ENCODE measurements around the gene RNF4.
A peak's percentile ranks its signal among the peaks of the same experiment; 100 is the strongest.

RNF4 gene

DNA sequence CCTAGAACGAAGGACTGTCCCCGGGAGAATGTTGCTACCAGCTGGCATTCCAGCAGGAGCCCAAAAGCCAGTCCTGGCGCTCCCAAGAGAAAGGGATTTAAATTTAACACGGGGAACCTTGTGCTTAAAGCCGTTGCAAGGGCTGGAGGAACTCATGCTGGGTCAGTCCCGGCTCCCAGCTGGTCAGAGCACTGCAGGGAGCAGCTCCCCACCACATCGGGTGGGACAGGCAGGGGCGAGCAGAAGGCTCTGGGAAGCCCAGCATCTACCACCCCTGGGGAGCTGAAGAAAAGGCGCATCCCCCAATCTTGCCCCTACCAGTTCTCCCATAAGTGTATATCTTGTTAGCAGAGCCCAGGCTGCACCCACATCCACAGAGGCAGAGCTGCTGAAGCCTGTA lies 34.5 kb upstream of the RNF4 start:
- Histone ChIP-seq H3K4me3 (no peak overlapping the region), H3K9me3 (ENCODE audit: low read depth, low read length) (no peaks in the 10 kb centered on the region), H3K36me3 (ENCODE audit: insufficient read depth, low read length) (no peaks in the 10 kb centered on the region), H3K9ac (ENCODE audit: insufficient read length) (no peak overlapping the region), H3K27ac (no peak overlapping the region)
- no peak for DNase-seq (ENCODE audit: low read depth, low spot score)
- TF ChIP-seq FOXP2 (optimal IDR thresholded peaks at IDR 0.05; ENCODE audit: control extremely low read depth, extremely low read length, insufficient read depth) (no peak), POLR2AphosphoS5 (IDR thresholded peaks at IDR 0.05; ENCODE audit: borderline replicate concordance, low read depth, low read length) (no peak), EZH2 (IDR thresholded peaks at IDR 0.05) (no peak)

DNA sequence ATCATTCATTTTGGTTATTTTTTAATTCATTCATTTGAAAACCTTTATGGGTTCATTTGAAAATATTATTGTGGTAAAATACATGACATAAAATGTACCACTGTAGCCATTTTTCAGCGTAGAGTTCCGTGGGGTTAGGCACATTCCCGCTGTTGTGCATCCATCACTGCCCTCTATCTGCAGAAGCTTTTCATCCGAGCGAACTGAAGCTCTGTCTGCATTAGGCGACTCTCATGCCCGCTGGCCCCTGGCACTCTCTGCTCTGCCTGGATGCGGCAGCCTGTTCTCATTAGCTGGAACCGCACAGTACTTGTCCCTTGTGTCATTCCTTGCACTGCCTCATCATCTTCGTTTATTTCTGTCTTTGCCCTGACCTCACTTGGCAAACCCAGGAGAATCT lies 32.6 kb upstream of the RNF4 start:
- Histone ChIP-seq H3K9me3 (ENCODE audit: low read depth, low read length) (no peaks in the 10 kb centered on the region), H3K27ac (no peak overlapping the region), H3K9ac (ENCODE audit: insufficient read length) (no peak overlapping the region), H3K4me3 (no peak overlapping the region), H3K36me3 (ENCODE audit: insufficient read depth, low read length) (no peaks in the 10 kb centered on the region)
- TF ChIP-seq FOXP2 (optimal IDR thresholded peaks at IDR 0.05; ENCODE audit: control extremely low read depth, extremely low read length, insufficient read depth) = no peak
- no peak for TF ChIP-seq POLR2AphosphoS5 (IDR thresholded peaks at IDR 0.05; ENCODE audit: borderline replicate concordance, low read depth, low read length)
- no peak for TF ChIP-seq EZH2 (IDR thresholded peaks at IDR 0.05)
- no peak for DNase-seq (ENCODE audit: low read depth, low spot score)

DNA sequence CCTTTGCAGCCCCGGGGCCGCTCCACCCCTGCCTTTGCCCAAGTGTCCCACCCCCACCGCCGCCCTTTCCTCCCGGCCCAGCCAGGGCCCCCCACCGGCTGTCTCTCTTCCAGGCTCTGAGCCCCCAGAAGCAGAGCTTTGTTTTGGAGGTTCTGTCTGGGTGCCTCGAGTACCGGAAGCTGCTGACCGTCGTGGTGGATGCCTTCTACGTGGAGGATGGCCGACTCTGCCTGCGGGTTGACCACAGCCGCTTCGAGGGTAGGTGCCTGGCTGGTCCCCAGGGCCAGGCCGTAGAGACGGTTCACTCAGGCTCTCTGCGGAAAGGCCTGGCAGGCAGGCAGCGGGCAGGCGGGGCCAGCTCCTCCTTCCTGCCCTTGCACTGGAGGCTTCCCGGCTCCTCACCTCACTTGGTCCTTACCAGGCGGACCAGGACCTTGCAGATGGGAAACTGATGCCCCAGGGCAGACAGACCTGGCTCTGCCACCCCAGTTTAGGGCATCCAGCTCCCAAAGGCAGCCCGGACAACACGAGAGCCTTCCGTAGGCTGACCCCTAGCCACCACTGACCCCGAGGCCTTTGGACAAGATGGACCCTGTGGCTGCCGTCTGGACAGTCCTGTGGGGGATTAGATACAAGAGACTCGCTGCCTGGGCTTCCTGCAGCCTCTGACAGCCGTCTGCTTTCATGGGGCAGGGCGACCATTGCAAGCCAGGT lies 32.0 kb upstream of the RNF4 start:
- DNase-seq (ENCODE audit: low read depth, low spot score) = no peak
- Histone ChIP-seq H3K4me3 (no peak overlapping the region), H3K36me3 (ENCODE audit: insufficient read depth, low read length) (no peaks in the 10 kb centered on the region), H3K9ac (ENCODE audit: insufficient read length) (no peak overlapping the region), H3K9me3 (ENCODE audit: low read depth, low read length) (no peaks in the 10 kb centered on the region), H3K27ac (no peak overlapping the region)
- TF ChIP-seq EZH2 (IDR thresholded peaks at IDR 0.05) (no peak), FOXP2 (optimal IDR thresholded peaks at IDR 0.05; ENCODE audit: control extremely low read depth, extremely low read length, insufficient read depth) (no peak), POLR2AphosphoS5 (IDR thresholded peaks at IDR 0.05; ENCODE audit: borderline replicate concordance, low read depth, low read length) (no peak)

DNA sequence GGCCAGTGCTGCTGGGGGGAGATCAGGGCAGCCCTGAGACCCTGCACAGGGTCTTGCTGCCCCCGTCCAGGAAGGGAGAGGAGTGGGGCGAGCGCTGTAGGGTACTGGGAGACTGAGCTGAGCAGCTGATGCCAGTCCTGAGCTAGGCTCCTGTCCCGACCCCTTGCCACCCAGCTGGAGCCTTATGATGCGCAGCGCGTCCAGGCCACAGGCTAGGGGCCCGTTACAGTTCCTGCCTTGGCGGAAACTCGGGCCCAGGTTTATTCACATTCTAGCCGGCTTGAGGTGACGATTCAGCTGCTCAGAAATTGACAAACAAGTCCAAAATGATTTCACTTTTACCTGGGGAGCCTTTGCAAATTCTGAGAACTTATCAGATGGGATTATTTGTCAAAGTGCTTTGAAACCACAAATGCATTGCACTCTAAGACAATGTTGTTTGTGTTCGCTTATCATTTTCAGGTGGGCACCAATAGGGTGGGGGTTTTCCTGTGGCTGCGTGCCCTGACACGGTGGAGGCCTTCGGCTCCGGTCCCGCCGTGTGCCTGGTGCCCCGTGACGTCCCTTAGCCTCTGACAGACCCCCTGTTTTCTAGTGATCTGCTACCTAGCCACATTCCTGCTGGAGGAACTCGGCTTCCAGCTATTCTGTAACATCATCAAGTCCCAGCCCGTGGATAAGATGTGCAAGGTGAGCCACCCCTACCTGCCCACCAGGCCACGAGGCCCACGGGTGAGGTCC lies 31.3 kb upstream of the RNF4 start:
- no peak overlapping the region for H3K27ac ChIP-seq
- H3K9me3 ChIP-seq (ENCODE audit: low read depth, low read length) = no peaks in the 10 kb centered on the region
- H3K36me3 ChIP-seq (ENCODE audit: insufficient read depth, low read length) = no peaks in the 10 kb centered on the region
- no peak for DNase-seq (ENCODE audit: low read depth, low spot score)
- H3K4me3 ChIP-seq = no peak overlapping the region
- TF ChIP-seq EZH2 (IDR thresholded peaks at IDR 0.05) = no peak
- TF ChIP-seq POLR2AphosphoS5 (IDR thresholded peaks at IDR 0.05; ENCODE audit: borderline replicate concordance, low read depth, low read length) = no peak
- no peak for TF ChIP-seq FOXP2 (optimal IDR thresholded peaks at IDR 0.05; ENCODE audit: control extremely low read depth, extremely low read length, insufficient read depth)
- no peak overlapping the region for H3K9ac ChIP-seq (ENCODE audit: insufficient read length)

DNA sequence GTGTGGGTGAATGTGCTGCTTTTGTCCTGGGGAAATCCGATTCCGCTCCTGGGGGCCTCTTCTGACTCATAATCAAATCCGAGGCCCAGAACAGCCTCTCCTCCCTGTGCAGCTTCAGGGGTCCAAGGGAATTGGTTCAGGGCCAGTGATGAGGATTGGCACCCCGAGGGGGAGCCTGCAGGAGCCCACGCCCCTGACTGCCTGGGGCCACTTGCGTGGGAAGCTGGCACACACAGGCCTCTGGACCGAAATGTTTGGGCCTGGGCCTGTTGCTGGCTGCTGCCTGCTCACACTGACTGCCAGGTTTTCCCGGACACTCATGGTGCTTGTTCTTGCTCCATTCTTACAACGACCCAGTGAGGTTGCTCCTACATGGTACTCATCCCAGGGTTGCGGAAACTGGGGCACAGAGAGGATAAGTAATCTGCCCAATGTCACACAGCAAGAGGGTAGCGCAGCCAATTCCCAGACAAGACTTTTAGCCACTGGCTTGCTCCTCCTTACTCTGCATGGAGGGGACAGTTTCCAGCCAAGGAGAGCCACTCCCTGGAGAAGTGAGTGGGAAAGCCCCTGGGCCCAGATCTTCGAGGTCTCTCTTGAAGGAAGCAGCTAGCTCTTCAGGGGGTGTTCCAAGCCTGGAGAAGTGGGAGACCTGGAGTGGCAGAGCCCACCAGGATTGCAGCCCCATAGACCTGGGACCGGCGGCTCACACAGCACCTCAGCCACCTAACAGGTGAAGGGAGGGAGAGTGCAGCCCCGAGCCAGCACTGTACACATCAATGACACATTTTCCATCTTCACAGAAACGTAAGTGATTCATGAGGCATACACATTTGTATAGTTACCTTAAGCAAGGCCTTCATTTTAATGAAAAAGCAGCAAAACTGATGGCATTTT lies 29.8 kb upstream of the RNF4 start:
- H3K27ac ChIP-seq = no peak overlapping the region

DNA sequence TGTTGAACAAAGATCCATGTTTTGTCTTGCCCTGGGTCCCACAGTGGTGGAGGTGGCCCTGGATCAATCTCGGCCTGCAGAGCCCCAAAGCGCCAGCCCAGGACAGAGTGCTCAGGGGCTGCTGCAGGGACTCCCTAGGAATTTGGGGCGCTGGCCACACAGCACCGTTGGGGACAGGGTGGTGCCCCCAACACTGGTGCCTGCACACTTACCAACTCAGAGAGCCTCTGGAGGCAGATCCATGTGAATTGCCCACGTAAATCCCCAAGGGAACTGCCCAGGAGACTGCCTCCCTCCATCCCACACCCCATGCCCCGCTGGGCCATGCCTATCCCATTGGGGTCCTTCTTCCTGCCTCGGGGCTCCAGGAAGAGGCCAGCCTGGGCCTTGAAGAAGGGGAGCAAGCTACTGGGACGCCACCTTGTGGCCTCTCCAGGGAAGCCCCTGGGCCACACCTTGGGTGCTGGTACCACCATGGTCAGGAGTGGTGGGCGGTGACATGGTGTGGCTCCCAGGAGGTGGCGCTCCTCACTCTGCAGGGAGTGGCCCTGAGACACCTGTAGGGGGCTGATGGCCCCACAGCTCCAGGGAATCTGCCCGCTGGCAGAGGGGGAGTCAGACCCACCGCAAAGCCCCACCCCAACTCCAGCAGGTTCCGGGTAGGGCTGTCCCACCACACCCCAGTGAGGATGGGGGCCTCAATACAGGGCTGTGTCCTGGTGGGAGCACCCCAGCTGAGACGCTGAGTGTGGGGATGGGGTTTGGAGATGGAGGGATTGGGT lies 27.3 kb upstream of the RNF4 start:
- H3K27ac ChIP-seq = no peak overlapping the region
- TF ChIP-seq POLR2AphosphoS5 (IDR thresholded peaks at IDR 0.05; ENCODE audit: borderline replicate concordance, low read depth, low read length) = no peak
- no peak for TF ChIP-seq FOXP2 (optimal IDR thresholded peaks at IDR 0.05; ENCODE audit: control extremely low read depth, extremely low read length, insufficient read depth)
- no peak for TF ChIP-seq EZH2 (IDR thresholded peaks at IDR 0.05)
- H3K36me3 ChIP-seq (ENCODE audit: insufficient read depth, low read length) = no peaks in the 10 kb centered on the region
- no peaks in the 10 kb centered on the region for H3K9me3 ChIP-seq (ENCODE audit: low read depth, low read length)
- peak; percentile 16 for DNase-seq (ENCODE audit: low read depth, low spot score)
- no peak overlapping the region for H3K9ac ChIP-seq (ENCODE audit: insufficient read length)
- H3K4me3 ChIP-seq = no peak overlapping the region

More for the DNA sequence above, 29.8 kb upstream of the RNF4 start:
- H3K9ac ChIP-seq (ENCODE audit: insufficient read length) = no peak overlapping the region
- H3K9me3 ChIP-seq (ENCODE audit: low read depth, low read length) = no peaks in the 10 kb centered on the region
- H3K36me3 ChIP-seq (ENCODE audit: insufficient read depth, low read length) = no peaks in the 10 kb centered on the region
- no peak overlapping the region for H3K4me3 ChIP-seq
- no peak for DNase-seq (ENCODE audit: low read depth, low spot score)
- TF ChIP-seq EZH2 (IDR thresholded peaks at IDR 0.05) (no peak), FOXP2 (optimal IDR thresholded peaks at IDR 0.05; ENCODE audit: control extremely low read depth, extremely low read length, insufficient read depth) (no peak), POLR2AphosphoS5 (IDR thresholded peaks at IDR 0.05; ENCODE audit: borderline replicate concordance, low read depth, low read length) (no peak)

DNA sequence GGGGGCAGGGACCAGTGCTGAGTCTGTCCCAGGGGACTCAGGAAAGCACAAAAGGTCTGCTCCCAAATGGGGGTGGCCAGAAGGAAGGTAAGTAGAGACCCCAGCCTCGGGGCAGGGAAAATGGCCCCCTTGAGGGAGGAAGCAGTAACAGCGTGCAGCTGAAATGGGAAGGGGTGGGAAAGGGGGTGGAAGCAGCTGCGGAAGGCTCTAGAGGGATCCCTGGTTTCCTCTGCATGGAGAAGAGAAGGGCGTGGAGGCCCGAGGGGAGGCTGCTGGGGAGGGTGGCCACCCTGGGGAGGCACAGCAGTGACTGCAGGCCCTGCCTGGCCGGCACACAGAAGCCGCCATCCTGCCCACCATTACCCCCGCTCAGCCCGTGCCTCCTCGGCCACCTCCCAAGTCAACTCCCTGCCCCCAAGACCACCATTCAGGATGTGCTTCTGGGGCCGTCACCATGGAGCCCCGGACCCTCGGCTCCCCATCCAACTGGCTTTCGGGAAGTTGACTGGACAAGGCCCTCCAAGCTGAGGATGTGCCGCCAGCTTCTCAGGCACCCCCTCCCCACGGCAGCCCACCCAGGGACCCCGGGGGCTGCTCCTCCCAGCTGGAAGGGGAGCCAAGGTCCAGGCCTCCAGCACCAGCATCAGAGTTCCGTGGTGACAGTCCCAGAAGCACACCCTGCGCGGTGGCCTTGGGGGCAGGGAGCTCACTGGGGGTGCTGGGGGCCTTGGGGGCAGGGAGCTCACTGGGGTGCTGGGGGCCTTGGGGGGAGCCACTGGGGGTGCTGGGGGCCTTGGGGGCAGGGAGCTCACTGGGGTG lies 26.5 kb upstream of the RNF4 start:
- no peak overlapping the region for H3K9ac ChIP-seq (ENCODE audit: insufficient read length)
- H3K4me3 ChIP-seq = no peak overlapping the region
- no peak overlapping the region for H3K27ac ChIP-seq
- TF ChIP-seq FOXP2 (optimal IDR thresholded peaks at IDR 0.05; ENCODE audit: control extremely low read depth, extremely low read length, insufficient read depth) (no peak), POLR2AphosphoS5 (IDR thresholded peaks at IDR 0.05; ENCODE audit: borderline replicate concordance, low read depth, low read length) (no peak), EZH2 (IDR thresholded peaks at IDR 0.05) (no peak)
- no peaks in the 10 kb centered on the region for H3K9me3 ChIP-seq (ENCODE audit: low read depth, low read length)
- no peak for DNase-seq (ENCODE audit: low read depth, low spot score)
- H3K36me3 ChIP-seq (ENCODE audit: insufficient read depth, low read length) = no peaks in the 10 kb centered on the region
